ENCODE data around the gene PAK1IP1. TPM values are rescaled to one million over a fixed set of nuclear protein-coding genes. Genes with fewer than 3 reads are reported as not detected.
"Not testable (repeated sequence)": the region's sequence is repeated elsewhere in the genome, so short reads cannot be mapped to it uniquely, and the experiment has no call there.

The PAK1IP1 gene
- total and polyA plus RNA-seq, 10 of the 15 experiments (the other 5 are each of a cell fraction or from before 2014, with no cell fraction given), result 26.0 to 98.5 (median 47.8) TPM

- H2AFZ ChIP-seq (ENCODE audit: control insufficient read depth, low read depth, low read length); H3K27ac ChIP-seq (ENCODE audit: control insufficient read depth, insufficient read depth); intact Hi-C loops (cut with micrococcal nuclease; ENCODE audit: unreplicated experiment); in situ Hi-C loops (cut with MboI); H3K36me3 ChIP-seq (ENCODE audit: control insufficient read depth in 2 of 2, insufficient read depth in 2 of 2, low read length in 1 of 2); H3K79me2 ChIP-seq (ENCODE audit: control insufficient read depth, insufficient read depth, low read length); H3K27me3 ChIP-seq (replicated peaks in 1 of 2; ENCODE audit: control insufficient read depth in 2 of 2, insufficient read depth in 2 of 2, low read length in 1 of 2); H3K4me1 ChIP-seq (ENCODE audit: control insufficient read depth, insufficient read depth, low read length); DNase-seq (ENCODE audit: low read depth, low spot score); H3K4me3 ChIP-seq; ATAC-seq; H3K9me3 ChIP-seq (replicated peaks; ENCODE audit: control insufficient read depth, insufficient read depth, low read length); H3K9ac ChIP-seq (ENCODE audit: control insufficient read depth, insufficient read depth, low read length); BruUV-seq (replicated peaks); FAIRE-seq; H3K4me2 ChIP-seq (ENCODE audit: control insufficient read depth, insufficient read depth); H4K20me1 ChIP-seq (ENCODE audit: control insufficient read depth, insufficient read depth): not testable (repeated sequence)
- ChIA-PET SMC1A (ENCODE audit: uncharacterized antibody, unreplicated experiment) (interaction anchor here (1.1 to 1.9 kb wide), 4 partner anchors 16 to 68 kb away, joined by 3 to 4 read pairs (median 3); no protein-coding TSS in a partner anchor), RAD21 (ENCODE audit: unreplicated experiment) (interaction anchor here (1.0 to 1.4 kb wide), 3 partner anchors 23 to 29 kb away, joined by 4 to 6 read pairs (median 4); no protein-coding TSS in a partner anchor), CTCF (interaction anchor here (0.8 to 1.1 kb wide), 2 partner anchors 9 to 182 kb away, joined by 3 read pairs; no protein-coding TSS in a partner anchor), POLR2A (interaction anchor here (1.1 kb wide), 1 partner anchor 34 kb away, joined by 3 read pairs; the partner anchor contains the start of genes C6orf52 and PAK1IP1)
- peak; percentile 23; the same call in 1 of the 2 replicates for TF ChIP-seq NFYB (IDR thresholded peaks at IDR 0.05; ENCODE audit: insufficient read depth, low read depth, low read length)
- 66% methylated on average over 11 of the region's 11 CpGs for WGBS (ENCODE audit: insufficient coverage, insufficient replicate concordance, low lambda C conversion rate, missing lambda C conversion rate)
These were observed 34.2 kb upstream of the PAK1IP1 start for GRCh38 chr6:10660431-10661191.

GRCh38 chr6:10662207-10662606 lies 32.6 kb upstream of the PAK1IP1 start:
- no peak for DNase-seq (ENCODE audit: low read depth, low spot score)
- Histone ChIP-seq H3K9me3 (replicated peaks; ENCODE audit: control insufficient read depth, insufficient read depth, low read length) (no peaks in the 10 kb centered on the region; the same call in 2 of the 3 replicates), H3K36me3 (ENCODE audit: control insufficient read depth in 2 of 2, insufficient read depth in 2 of 2, low read length in 1 of 2) (no peaks in the 10 kb centered on the region), H4K20me1 (ENCODE audit: control insufficient read depth, insufficient read depth) (no peaks in the 10 kb centered on the region), H3K4me1 (ENCODE audit: control insufficient read depth, insufficient read depth, low read length) (no peaks in the 10 kb centered on the region), H3K27me3 (replicated peaks in 1 of 2; ENCODE audit: control insufficient read depth in 2 of 2, insufficient read depth in 2 of 2, low read length in 1 of 2) (no peaks in the 10 kb centered on the region), H3K79me2 (ENCODE audit: control insufficient read depth, insufficient read depth, low read length) (no peaks in the 10 kb centered on the region), H3K27ac (ENCODE audit: control insufficient read depth, insufficient read depth) (no peak overlapping the region), H3K4me2 (ENCODE audit: control insufficient read depth, insufficient read depth) (no peak overlapping the region), H3K9ac (ENCODE audit: control insufficient read depth, insufficient read depth, low read length) (no peak overlapping the region), H3K4me3 (no peak overlapping the region), H2AFZ (ENCODE audit: control insufficient read depth, low read depth, low read length) (no peak overlapping the region)
- SMC1A ChIA-PET (ENCODE audit: uncharacterized antibody, unreplicated experiment), result no interaction called here
- RAD21 ChIA-PET (ENCODE audit: unreplicated experiment), result no interaction called here
- no peak for ATAC-seq
- FAIRE-seq, result no peak
- no TSS peak for BruUV-seq (replicated peaks)
- POLR2A ChIA-PET, result no interaction called here
- TF ChIP-seq NR2F1 (conservative IDR thresholded peaks at IDR 0.05), result no peak
- WGBS (ENCODE audit: insufficient coverage, insufficient replicate concordance, low lambda C conversion rate, missing lambda C conversion rate), result 74% methylated on average over 8 of the region's 8 CpGs
- CTCF ChIA-PET, result no interaction called here
- in situ Hi-C loops (cut with MboI), result no loop called here
- intact Hi-C loops (cut with micrococcal nuclease; ENCODE audit: unreplicated experiment), result no loop called here

Measured in GM12878 (cell line).